ENCODE measurements around the gene SRP72. TPM values are rescaled to one million over a fixed set of nuclear protein-coding genes. Genes with fewer than 3 reads are reported as not detected.
A peak's percentile ranks its signal among the peaks of the same experiment; 100 is the strongest.
"Not testable (repeated sequence)": the region's sequence is repeated elsewhere in the genome, so short reads cannot be mapped to it uniquely, and the experiment has no call there.

SRP72 gene
- total RNA-seq, 1 donor from 2014 or later = 103 TPM

DNA sequence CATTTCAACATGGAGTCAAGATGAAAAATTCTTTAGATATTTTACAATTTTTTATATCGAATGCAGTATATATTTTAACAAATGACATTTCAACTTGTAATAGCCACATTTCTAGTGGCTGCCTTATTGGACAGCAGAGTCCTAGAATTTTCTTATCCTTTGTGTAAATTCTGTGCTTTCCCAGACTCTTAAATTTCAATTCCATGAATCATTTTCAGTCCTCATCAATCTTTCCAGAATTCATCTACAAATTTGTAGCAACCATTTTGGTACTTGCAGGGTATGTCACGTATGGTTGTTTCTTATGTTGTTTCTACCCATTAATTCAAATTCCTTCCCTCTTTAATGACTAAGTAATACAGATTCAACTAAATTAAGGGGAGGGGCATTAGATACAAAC lies 28.7 kb upstream of the SRP72 start:
- no peak for DNase-seq (ENCODE audit: low spot score)
- TF ChIP-seq, protein P1, sequence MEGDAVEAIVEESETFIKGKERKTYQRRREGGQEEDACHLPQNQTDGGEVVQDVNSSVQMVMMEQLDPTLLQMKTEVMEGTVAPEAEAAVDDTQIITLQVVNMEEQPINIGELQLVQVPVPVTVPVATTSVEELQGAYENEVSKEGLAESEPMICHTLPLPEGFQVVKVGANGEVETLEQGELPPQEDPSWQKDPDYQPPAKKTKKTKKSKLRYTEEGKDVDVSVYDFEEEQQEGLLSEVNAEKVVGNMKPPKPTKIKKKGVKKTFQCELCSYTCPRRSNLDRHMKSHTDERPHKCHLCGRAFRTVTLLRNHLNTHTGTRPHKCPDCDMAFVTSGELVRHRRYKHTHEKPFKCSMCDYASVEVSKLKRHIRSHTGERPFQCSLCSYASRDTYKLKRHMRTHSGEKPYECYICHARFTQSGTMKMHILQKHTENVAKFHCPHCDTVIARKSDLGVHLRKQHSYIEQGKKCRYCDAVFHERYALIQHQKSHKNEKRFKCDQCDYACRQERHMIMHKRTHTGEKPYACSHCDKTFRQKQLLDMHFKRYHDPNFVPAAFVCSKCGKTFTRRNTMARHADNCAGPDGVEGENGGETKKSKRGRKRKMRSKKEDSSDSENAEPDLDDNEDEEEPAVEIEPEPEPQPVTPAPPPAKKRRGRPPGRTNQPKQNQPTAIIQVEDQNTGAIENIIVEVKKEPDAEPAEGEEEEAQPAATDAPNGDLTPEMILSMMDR (IDR thresholded peaks at IDR 0.05) = no peak
- Mint-ChIP-seq H3K4me1 (ENCODE audit: low read depth) (peaks cover 34% of the 10 kb centered on the region), H3K27me3 (ENCODE audit: low read depth) (no peaks in the 10 kb centered on the region), H3K36me3 (ENCODE audit: low read depth) (peaks cover 4% of the 10 kb centered on the region), H3K9me3 (ENCODE audit: low read depth) (no peaks in the 10 kb centered on the region), H3K27ac (ENCODE audit: unreplicated experiment) (no peak overlapping the region), H3K4me3 (ENCODE audit: unreplicated experiment) (no peak overlapping the region)

GRCh38 chr4:56440983-56441382 lies 26.4 kb upstream of the SRP72 start:
- no peaks in the 10 kb centered on the region for H3K27me3 Mint-ChIP-seq (ENCODE audit: low read depth)
- DNase-seq (ENCODE audit: low spot score) = no peak
- no peak overlapping the region for H3K27ac Mint-ChIP-seq (ENCODE audit: unreplicated experiment)
- H3K4me3 Mint-ChIP-seq (ENCODE audit: unreplicated experiment) = no peak overlapping the region
- peaks cover 34% of the 10 kb centered on the region for H3K4me1 Mint-ChIP-seq (ENCODE audit: low read depth)
- H3K36me3 Mint-ChIP-seq (ENCODE audit: low read depth) = peaks cover 6% of the 10 kb centered on the region
- TF ChIP-seq, protein P1 (IDR thresholded peaks at IDR 0.05) = no peak
- no peaks in the 10 kb centered on the region for H3K9me3 Mint-ChIP-seq (ENCODE audit: low read depth)

DNA sequence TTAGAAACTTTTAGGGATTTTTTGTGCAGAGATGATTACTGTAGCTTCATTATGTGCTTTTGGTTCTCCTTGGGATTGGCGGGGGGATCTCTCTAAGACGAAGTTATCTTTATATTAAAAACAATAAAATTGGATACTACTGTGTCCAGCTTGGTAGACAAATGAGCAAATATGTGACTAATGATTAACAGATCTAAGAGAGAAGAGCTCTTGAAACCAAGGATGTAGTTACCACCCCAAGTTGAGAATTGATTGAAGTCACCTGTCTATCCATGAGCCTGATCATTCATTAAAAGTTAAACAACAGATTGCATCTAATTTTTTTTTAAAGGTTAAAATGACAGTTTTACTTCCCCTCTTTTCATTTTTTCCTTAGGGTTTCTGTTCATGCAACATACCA lies 22.7 kb upstream of the SRP72 start:
- Mint-ChIP-seq H3K4me1 (ENCODE audit: low read depth) (peaks cover 19% of the 10 kb centered on the region), H3K9me3 (ENCODE audit: low read depth) (no peaks in the 10 kb centered on the region), H3K27me3 (ENCODE audit: low read depth) (no peaks in the 10 kb centered on the region), H3K36me3 (ENCODE audit: low read depth) (peaks cover 15% of the 10 kb centered on the region), H3K4me3 (ENCODE audit: unreplicated experiment) (no peak overlapping the region), H3K27ac (ENCODE audit: unreplicated experiment) (no peak overlapping the region)
- DNase-seq (ENCODE audit: low spot score) = no peak
- TF ChIP-seq, protein P1 (IDR thresholded peaks at IDR 0.05) = no peak

GRCh38 chr4:56445699-56446098 lies 21.7 kb upstream of the SRP72 start:
- no peak overlapping the region for H3K4me3 Mint-ChIP-seq (ENCODE audit: unreplicated experiment)
- peaks cover 15% of the 10 kb centered on the region for H3K36me3 Mint-ChIP-seq (ENCODE audit: low read depth)
- no peak overlapping the region for H3K27ac Mint-ChIP-seq (ENCODE audit: unreplicated experiment)

DNA sequence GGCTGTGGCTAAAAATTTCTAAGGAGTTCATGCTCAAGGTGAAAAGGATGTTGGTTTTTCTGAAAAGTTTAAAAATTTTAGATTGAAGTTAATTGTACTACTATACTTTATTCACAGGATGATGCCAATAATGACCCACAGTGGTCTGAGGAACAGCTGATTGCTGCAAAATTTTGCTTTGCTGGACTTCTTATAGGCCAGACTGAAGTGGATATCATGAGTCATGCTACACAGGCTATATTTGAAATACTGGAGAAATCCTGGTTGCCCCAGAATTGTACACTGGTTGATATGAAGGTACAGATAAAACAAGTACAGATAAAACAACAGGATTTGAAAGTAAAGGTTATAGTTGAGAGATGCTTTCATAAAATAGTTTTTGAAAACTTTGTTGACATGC lies 19.1 kb upstream of the SRP72 start:
- Mint-ChIP-seq H3K36me3 (ENCODE audit: low read depth) (peaks cover 23% of the 10 kb centered on the region), H3K27ac (ENCODE audit: unreplicated experiment) (peak overlapping the region; percentile 62), H3K27me3 (ENCODE audit: low read depth) (no peaks in the 10 kb centered on the region), H3K4me3 (ENCODE audit: unreplicated experiment) (no peak overlapping the region), H3K9me3 (ENCODE audit: low read depth) (no peaks in the 10 kb centered on the region), H3K4me1 (ENCODE audit: low read depth) (peaks cover 12% of the 10 kb centered on the region)
- TF ChIP-seq, protein P1 (IDR thresholded peaks at IDR 0.05) = no peak
- DNase-seq (ENCODE audit: low spot score) = no peak

More at GRCh38 chr4:56445699-56446098, 21.7 kb upstream of the SRP72 start:
- no peak for DNase-seq (ENCODE audit: low spot score)
- H3K27me3 Mint-ChIP-seq (ENCODE audit: low read depth) = no peaks in the 10 kb centered on the region
- peaks cover 12% of the 10 kb centered on the region for H3K4me1 Mint-ChIP-seq (ENCODE audit: low read depth)
- H3K9me3 Mint-ChIP-seq (ENCODE audit: low read depth) = no peaks in the 10 kb centered on the region
- TF ChIP-seq, protein P1 (IDR thresholded peaks at IDR 0.05) = no peak

- DNase-seq (ENCODE audit: low spot score); H3K9me3 Mint-ChIP-seq (ENCODE audit: low read depth); H3K27ac Mint-ChIP-seq (ENCODE audit: unreplicated experiment); H3K4me3 Mint-ChIP-seq (ENCODE audit: unreplicated experiment); H3K4me1 Mint-ChIP-seq (ENCODE audit: low read depth); H3K27me3 Mint-ChIP-seq (ENCODE audit: low read depth): not testable (repeated sequence)
- H3K36me3 Mint-ChIP-seq (ENCODE audit: low read depth) = peaks cover 23% of the 10 kb centered on the region
Measured at GRCh38 chr4:56449475-56449874, 17.9 kb upstream of the SRP72 start.
